Left lung (tissue), 10 donors: ENCODE results near the gene IGF2BP1. TPM values are rescaled to one million over a fixed set of nuclear protein-coding genes. Genes with fewer than 3 reads are reported as not detected.

Source experiments
- ATAC-seq: fragments of 200-7000 bp; cut with Tn5 transposase; one replicate; pipeline ENCODE4 v1.9.1; 2020; ENCODE audit warnings: moderate library complexity
- DNase-seq, 4 donors: peaks; one replicate each; pipeline ENCODE4 v3.0.0-alpha.2; 2013 to 2020
- H3K27ac ChIP-seq, 2 donors: fragments of 200-600 bp; sonication (generic) in 1 of 2; one replicate each; pipeline versions ENCODE4 v1.5.0 to v1.8.0; 2020 to 2021
- H3K27me3 ChIP-seq, 2 donors: fragments of 200-600 bp; sonication (generic) in 1 of 2; one replicate each; pipeline versions ENCODE4 v1.5.0 to v1.8.0; 2020 to 2021
- H3K36me3 ChIP-seq, 2 donors: fragments of 200-600 bp; sonication (generic) in 1 of 2; one replicate each; pipeline versions ENCODE4 v1.5.0 to v1.8.0; 2020 to 2021
- H3K4me1 ChIP-seq, 2 donors: fragments of 200-600 bp; one replicate each; pipeline ENCODE4 v1.8.0; 2021
- H3K4me3 ChIP-seq, 2 donors: fragments of 200-600 bp; sonication (generic) in 1 of 2; one replicate each; pipeline versions ENCODE4 v1.5.0 to v1.8.0; 2020 to 2021; ENCODE audit warnings: mild to moderate bottlenecking in 1 of 2
- H3K9me3 ChIP-seq, 2 donors: fragments of 200-600 bp; sonication (generic) in 1 of 2; one replicate each; pipeline versions ENCODE4 v1.5.0 to v1.8.0; 2020 to 2021
- CTCF ChIP-seq, 2 donors: fragments of 200-600 bp; sonication (generic) in 1 of 2; IDR thresholded peaks; one replicate each; pipeline versions ENCODE4 v1.5.0 to v1.8.0; 2021; ENCODE audit warnings: antibody characterized with exemption in 2 of 2
- intact Hi-C, 2 donors: fragments of 100-400 bp; cut with DNase I; formaldehyde crosslinking; loops; one replicate each; pipeline versions ENCODE4 v1.11.2 to v1.14.2; 2022
- polyA plus RNA-seq, 6 donors: library from polyadenylated mRNA; unstranded; fragments of 120-200 nt; gene quantifications; one replicate each; pipeline ENCODE4 v1.2.1, GENCODE V29; 2013; ENCODE audit not compliant: insufficient read length in 6 of 6
- total RNA-seq, 2 donors: library from RNA; stranded (reverse); fragmentation: NEBNext Ultra II Directional; extraction: Animal tissue kit (Norgen Biotek cat#: 25700); gene quantifications; one replicate each; pipeline ENCODE4 v1.2.1, GENCODE V29; 2021
- donor health status: DM: no; HTN: yes; CAD: no.
- donor health status: DM: no; HTN: no; CAD: no.

Gene IGF2BP1
- total and polyA plus RNA-seq, 8 donors, result 0.23 to 32.1 (median 28.3) TPM

- Histone ChIP-seq H3K27me3 (peaks cover 0 to 81% of the 10 kb centered on the region in 2 donors), H3K4me3 (no peak overlapping the region), H3K4me1 (no peaks in the 10 kb centered on the region), H3K36me3 (no peaks in the 10 kb centered on the region), H3K9me3 (no peaks in the 10 kb centered on the region), H3K27ac (no peak overlapping the region)
- intact Hi-C loops, result no loop called here
- no peak for DNase-seq
- no peak for ATAC-seq
- no peak for TF ChIP-seq CTCF (IDR thresholded peaks at IDR 0.05)
Observed at GRCh38 chr17:48973806-48974205, 23.4 kb upstream of the IGF2BP1 start.

- peaks cover 0 to 10% of the 10 kb centered on the region in 2 donors for H3K9me3 ChIP-seq
- intact Hi-C loops, result no loop called here
- H3K4me3 ChIP-seq, result no peak overlapping the region
- peaks cover 5 to 67% of the 10 kb centered on the region in 2 donors for H3K27me3 ChIP-seq
- ATAC-seq (no peak), DNase-seq (no peak)
- no peaks in the 10 kb centered on the region for H3K36me3 ChIP-seq
- H3K27ac ChIP-seq, result no peak overlapping the region
- no peak for TF ChIP-seq CTCF (IDR thresholded peaks at IDR 0.05)
- no peaks in the 10 kb centered on the region for H3K4me1 ChIP-seq
Observed at GRCh38 chr17:48981927-48982539, 15.2 kb upstream of the IGF2BP1 start.

- Histone ChIP-seq H3K9me3 (peaks cover 0 to 9% of the 10 kb centered on the region in 2 donors), H3K27me3 (peaks cover 19 to 93% of the 10 kb centered on the region in 2 donors), H3K4me3 (no peak overlapping the region), H3K27ac (no peak overlapping the region), H3K36me3 (no peaks in the 10 kb centered on the region), H3K4me1 (no peaks in the 10 kb centered on the region)
- DNase-seq (no peak), ATAC-seq (no peak)
- no peak for TF ChIP-seq CTCF (IDR thresholded peaks at IDR 0.05)
- intact Hi-C loops, result no loop called here
Observed at GRCh38 chr17:48985436-48986245, 11.5 kb upstream of the IGF2BP1 start.

- H3K27me3 ChIP-seq, result peaks cover 50 to 100% of the 10 kb centered on the region in 2 donors
- ATAC-seq (no peak), DNase-seq (no peak)
- TF ChIP-seq CTCF (IDR thresholded peaks at IDR 0.05), result no peak
- H3K27ac ChIP-seq, result no peak overlapping the region
- no peaks in the 10 kb centered on the region for H3K4me1 ChIP-seq
- no peaks in the 10 kb centered on the region for H3K36me3 ChIP-seq
- no peaks in the 10 kb centered on the region for H3K9me3 ChIP-seq
- intact Hi-C loops, result no loop called here
- no peak overlapping the region for H3K4me3 ChIP-seq
Observed at GRCh38 chr17:48989100-48989499, 8.1 kb upstream of the IGF2BP1 start.

- Histone ChIP-seq H3K9me3 (no peaks in the 10 kb centered on the region), H3K27ac (no peak overlapping the region), H3K4me1 (peaks cover 0 to 4% of the 10 kb centered on the region in 2 donors), H3K4me3 (no peak overlapping the region), H3K36me3 (no peaks in the 10 kb centered on the region), H3K27me3 (peaks cover 66 to 100% of the 10 kb centered on the region in 2 donors)
- DNase-seq (no peak), ATAC-seq (no peak)
- TF ChIP-seq CTCF (IDR thresholded peaks at IDR 0.05), result no peak
- intact Hi-C loops, result loop anchor here in 1 of 2 donors (10.0 kb wide), 1 partner anchor 276 kb away; no protein-coding TSS in a partner anchor
Observed at GRCh38 chr17:48990882-48991357, 6.3 kb upstream of the IGF2BP1 start.
